Mucosa of descending colon (tissue), 3 donors: ENCODE data around the gene LMNTD1. TPM values are rescaled to one million over a fixed set of nuclear protein-coding genes. Genes with fewer than 3 reads are reported as not detected.

ENCODE experiments used
- ATAC-seq: fragments of 200-7000 bp; cut with Tn5 transposase; one replicate; pipeline ENCODE4 v1.9.1; 2020; ENCODE audit warnings: mild to moderate bottlenecking, moderate library complexity
- DNase-seq, 3 donors: peaks; one replicate each; pipeline ENCODE4 v3.0.0-alpha.2; 2020
- H3K36me3 ChIP-seq: fragments of 200-600 bp; one replicate; pipeline ENCODE4 v1.8.0; 2021; ENCODE audit warnings: low read depth, mild to moderate bottlenecking
- H3K4me1 ChIP-seq: fragments of 200-600 bp; one replicate; pipeline ENCODE4 v1.8.0; 2021; ENCODE audit warnings: low read depth, mild to moderate bottlenecking
- H3K4me3 ChIP-seq: fragments of 200-600 bp; one replicate; pipeline ENCODE4 v1.8.0; 2021; ENCODE audit warnings: mild to moderate bottlenecking
- H3K9me3 ChIP-seq: fragments of 200-600 bp; one replicate; pipeline ENCODE4 v1.8.0; 2021; ENCODE audit warnings: mild to moderate bottlenecking
- CTCF ChIP-seq: fragments of 200-600 bp; IDR thresholded peaks from one replicate; pipeline ENCODE4 v1.8.0; 2022; ENCODE audit warnings: antibody characterized with exemption, mild to moderate bottlenecking
- intact Hi-C, 2 donors: fragments of 100-400 bp; cut with DNase I in 1 of 2; cut with micrococcal nuclease in 1 of 2; formaldehyde crosslinking; loops; one replicate each; pipeline versions ENCODE4 v1.11.0 to v1.11.1; 2022; cut with DNase I, micrococcal nuclease
- total RNA-seq, 3 donors: library from RNA; stranded (reverse); fragmentation: NEBNext Ultra II Directional in 2 of 3; extraction: Animal tissue kit (Norgen Biotek cat#: 25700) in 2 of 3; gene quantifications; one replicate each; pipeline versions ENCODE4 v1.2.1 to v1.2.4, GENCODE V29; 2021 to 2023
- donor health status: DM: no; HTN: no; CAD: no; lungs with moderate emphysema.
- donor health status: DM: no; HTN: no; CAD: no.
- donor health status: DM: no; HTN: yes; CAD: no.

Gene LMNTD1
- total RNA-seq, 3 donors from 2014 or later, result 0.76 TPM; not detected in 2

GRCh38 chr12:25550186-25550585 is 2.9 kb downstream of the LMNTD1 start:
- no peaks in the 10 kb centered on the region for H3K9me3 ChIP-seq
- ATAC-seq (no peak), DNase-seq (no peak)
- no peaks in the 10 kb centered on the region for H3K4me1 ChIP-seq
- H3K4me3 ChIP-seq, result no peak overlapping the region
- TF ChIP-seq CTCF, result no peak
- intact Hi-C loops, result no loop called here
- no peaks in the 10 kb centered on the region for H3K36me3 ChIP-seq

GRCh38 chr12:25549120-25549519 is 4.0 kb downstream of the LMNTD1 start:
- intact Hi-C loops, result no loop called here
- no peak for TF ChIP-seq CTCF
- Histone ChIP-seq H3K4me3 (no peak overlapping the region), H3K4me1 (no peaks in the 10 kb centered on the region), H3K9me3 (no peaks in the 10 kb centered on the region), H3K36me3 (no peaks in the 10 kb centered on the region)
- ATAC-seq (no peak), DNase-seq (no peak)

GRCh38 chr12:25546318-25546717 is 6.8 kb downstream of the LMNTD1 start:
- H3K4me1 ChIP-seq, result no peaks in the 10 kb centered on the region

GRCh38 chr12:25533150-25533549 is 19.9 kb downstream of the LMNTD1 start:
- no peaks in the 10 kb centered on the region for H3K36me3 ChIP-seq
- no peaks in the 10 kb centered on the region for H3K4me1 ChIP-seq
- intact Hi-C loops, result no loop called here
- no peak for TF ChIP-seq CTCF
- ATAC-seq (no peak), DNase-seq (no peak)
- no peaks in the 10 kb centered on the region for H3K9me3 ChIP-seq
- H3K4me3 ChIP-seq, result no peak overlapping the region

More at GRCh38 chr12:25546318-25546717, 6.8 kb downstream of the LMNTD1 start:
- intact Hi-C loops, result no loop called here
- H3K36me3 ChIP-seq, result no peaks in the 10 kb centered on the region
- ATAC-seq (no peak), DNase-seq (no peak)
- no peak overlapping the region for H3K4me3 ChIP-seq
- TF ChIP-seq CTCF, result no peak
- H3K9me3 ChIP-seq, result no peaks in the 10 kb centered on the region

GRCh38 chr12:25531502-25532052 is 21.5 kb downstream of the LMNTD1 start:
- Histone ChIP-seq H3K4me1 (no peaks in the 10 kb centered on the region), H3K4me3 (no peak overlapping the region), H3K36me3 (no peaks in the 10 kb centered on the region), H3K9me3 (no peaks in the 10 kb centered on the region)
- no peak for TF ChIP-seq CTCF
- ATAC-seq, result no peak
- intact Hi-C loops, result no loop called here
- no peak for DNase-seq

- H3K4me3 ChIP-seq, result no peak overlapping the region
- no peaks in the 10 kb centered on the region for H3K9me3 ChIP-seq
- ATAC-seq (no peak), DNase-seq (no peak)
- H3K36me3 ChIP-seq, result no peaks in the 10 kb centered on the region
- no peak for TF ChIP-seq CTCF
- intact Hi-C loops, result no loop called here
- no peaks in the 10 kb centered on the region for H3K4me1 ChIP-seq
These were observed 23.3 kb downstream of the LMNTD1 start for GRCh38 chr12:25529738-25530137.
